ENCODE data around the gene NPC2.
"Not testable (repeated sequence)": the region's sequence is repeated elsewhere in the genome, so short reads cannot be mapped to it uniquely, and the experiment has no call there.

Gene NPC2

DNA sequence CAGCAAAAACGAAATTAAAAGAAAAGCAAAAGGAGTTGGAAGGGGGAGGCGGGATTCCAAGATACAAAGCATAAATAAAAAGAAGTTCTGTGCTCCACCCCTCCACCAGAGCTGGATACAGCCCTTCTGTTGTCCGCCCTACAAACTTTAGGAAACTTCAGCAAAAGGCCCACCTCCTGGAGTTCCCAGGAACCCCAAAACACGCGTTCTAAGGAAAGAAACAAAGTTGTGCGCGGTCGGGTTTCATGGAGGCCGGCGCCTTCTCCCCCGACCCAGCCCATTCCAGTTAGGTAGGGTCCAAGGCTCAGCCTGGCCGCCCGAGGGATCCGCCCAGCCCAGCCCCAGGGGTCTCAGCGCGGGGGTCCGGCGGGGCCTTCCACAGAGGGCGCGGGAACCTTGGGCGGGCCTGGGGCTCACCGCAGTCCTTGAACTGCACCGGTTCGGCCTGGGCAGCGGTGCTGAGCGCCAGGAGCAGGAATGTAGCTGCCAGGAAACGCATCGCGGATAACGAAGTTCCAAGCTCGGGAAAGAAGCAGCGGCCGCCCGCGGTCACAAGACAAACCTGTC, at the start of gene NPC2:
Gene NPC2, minus strand, starts transcription at position 530 of the 567 bp plus-strand sequence. Its CDS starts 31 bp downstream, at position 499.
- TF ChIP-seq, protein P1, sequence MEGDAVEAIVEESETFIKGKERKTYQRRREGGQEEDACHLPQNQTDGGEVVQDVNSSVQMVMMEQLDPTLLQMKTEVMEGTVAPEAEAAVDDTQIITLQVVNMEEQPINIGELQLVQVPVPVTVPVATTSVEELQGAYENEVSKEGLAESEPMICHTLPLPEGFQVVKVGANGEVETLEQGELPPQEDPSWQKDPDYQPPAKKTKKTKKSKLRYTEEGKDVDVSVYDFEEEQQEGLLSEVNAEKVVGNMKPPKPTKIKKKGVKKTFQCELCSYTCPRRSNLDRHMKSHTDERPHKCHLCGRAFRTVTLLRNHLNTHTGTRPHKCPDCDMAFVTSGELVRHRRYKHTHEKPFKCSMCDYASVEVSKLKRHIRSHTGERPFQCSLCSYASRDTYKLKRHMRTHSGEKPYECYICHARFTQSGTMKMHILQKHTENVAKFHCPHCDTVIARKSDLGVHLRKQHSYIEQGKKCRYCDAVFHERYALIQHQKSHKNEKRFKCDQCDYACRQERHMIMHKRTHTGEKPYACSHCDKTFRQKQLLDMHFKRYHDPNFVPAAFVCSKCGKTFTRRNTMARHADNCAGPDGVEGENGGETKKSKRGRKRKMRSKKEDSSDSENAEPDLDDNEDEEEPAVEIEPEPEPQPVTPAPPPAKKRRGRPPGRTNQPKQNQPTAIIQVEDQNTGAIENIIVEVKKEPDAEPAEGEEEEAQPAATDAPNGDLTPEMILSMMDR (conservative IDR thresholded peaks at IDR 0.05) = no peak
- peak within 1 kb of the TSS; percentile 78 for H3K27ac ChIP-seq

DNA sequence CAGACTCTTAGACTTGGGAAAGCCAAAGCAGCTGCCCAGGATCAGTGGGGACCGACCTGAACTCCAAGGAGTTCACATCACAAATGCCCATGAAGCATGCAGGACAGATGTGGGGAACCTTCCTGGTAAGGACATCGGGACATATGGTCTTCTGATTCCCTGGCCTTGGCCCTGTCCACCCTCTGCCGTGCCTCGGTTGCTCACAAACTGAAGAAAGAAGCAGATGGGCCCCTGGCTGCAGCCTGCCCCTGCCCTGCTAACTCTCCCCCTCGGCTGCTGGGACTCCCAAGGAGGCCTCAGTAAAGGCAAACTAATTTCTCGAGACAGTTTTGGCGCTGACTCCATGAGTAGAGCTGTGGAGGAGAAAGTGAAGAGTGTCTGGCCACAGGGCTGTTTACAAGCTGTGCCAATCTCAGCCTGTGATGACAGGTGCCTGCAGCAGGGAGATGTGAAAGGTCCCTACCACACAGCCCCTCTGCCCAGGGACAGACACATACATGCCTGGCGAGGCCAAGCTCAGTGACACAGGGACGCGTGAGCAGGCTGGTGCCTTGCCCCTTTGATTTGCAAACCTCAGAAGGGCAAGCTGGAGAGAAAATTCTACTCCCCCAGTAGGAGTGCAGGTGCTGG, 49.1 kb upstream of the NPC2 start:
- TF ChIP-seq, protein P1 (conservative IDR thresholded peaks at IDR 0.05) = no peak

DNA sequence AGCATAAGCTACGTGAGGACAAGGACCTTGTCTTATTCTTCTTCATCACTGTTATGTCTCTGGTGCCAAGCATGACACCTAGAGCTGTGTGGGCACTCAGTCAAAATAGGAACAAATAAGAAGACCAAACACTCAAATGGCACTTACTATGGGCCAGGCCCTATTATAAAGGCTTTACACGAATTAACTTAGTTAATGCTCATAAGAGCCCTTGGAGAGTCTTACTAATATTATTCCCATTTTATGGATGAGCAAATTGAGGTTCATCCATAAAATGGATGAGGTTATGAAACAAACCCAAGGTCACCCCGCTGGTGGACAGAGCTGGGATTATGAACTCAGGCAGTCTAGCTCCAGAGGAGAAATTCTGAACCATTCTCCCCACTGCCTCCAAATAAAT, 48.1 kb upstream of the NPC2 start:
- TF ChIP-seq, protein P1 (conservative IDR thresholded peaks at IDR 0.05) = no peak
- H3K27ac ChIP-seq = no peak overlapping the region

More for the DNA sequence above, 49.1 kb upstream of the NPC2 start:
- no peak overlapping the region for H3K27ac ChIP-seq

DNA sequence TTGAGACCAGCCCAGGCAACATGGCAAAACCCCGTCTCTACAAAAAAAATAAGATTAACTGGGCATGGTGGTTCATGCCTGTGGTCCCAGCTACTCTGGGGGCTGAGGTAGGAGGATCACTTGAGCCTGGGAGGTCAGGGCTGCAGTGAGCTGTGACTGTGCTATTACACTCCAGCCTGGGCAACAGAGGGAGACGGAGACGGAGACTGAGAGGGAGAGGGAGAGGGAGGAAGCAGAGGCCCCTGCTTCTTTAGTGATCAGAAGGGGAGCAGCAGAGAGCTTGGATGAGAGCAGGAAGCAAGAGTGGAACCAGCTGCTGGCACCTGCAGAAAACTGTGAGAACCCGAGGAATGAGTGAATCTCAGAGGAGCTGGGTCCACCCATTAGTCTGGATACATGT, 46.4 kb upstream of the NPC2 start:
- H3K27ac ChIP-seq = no peak overlapping the region
- TF ChIP-seq, protein P1 (conservative IDR thresholded peaks at IDR 0.05) = no peak

DNA sequence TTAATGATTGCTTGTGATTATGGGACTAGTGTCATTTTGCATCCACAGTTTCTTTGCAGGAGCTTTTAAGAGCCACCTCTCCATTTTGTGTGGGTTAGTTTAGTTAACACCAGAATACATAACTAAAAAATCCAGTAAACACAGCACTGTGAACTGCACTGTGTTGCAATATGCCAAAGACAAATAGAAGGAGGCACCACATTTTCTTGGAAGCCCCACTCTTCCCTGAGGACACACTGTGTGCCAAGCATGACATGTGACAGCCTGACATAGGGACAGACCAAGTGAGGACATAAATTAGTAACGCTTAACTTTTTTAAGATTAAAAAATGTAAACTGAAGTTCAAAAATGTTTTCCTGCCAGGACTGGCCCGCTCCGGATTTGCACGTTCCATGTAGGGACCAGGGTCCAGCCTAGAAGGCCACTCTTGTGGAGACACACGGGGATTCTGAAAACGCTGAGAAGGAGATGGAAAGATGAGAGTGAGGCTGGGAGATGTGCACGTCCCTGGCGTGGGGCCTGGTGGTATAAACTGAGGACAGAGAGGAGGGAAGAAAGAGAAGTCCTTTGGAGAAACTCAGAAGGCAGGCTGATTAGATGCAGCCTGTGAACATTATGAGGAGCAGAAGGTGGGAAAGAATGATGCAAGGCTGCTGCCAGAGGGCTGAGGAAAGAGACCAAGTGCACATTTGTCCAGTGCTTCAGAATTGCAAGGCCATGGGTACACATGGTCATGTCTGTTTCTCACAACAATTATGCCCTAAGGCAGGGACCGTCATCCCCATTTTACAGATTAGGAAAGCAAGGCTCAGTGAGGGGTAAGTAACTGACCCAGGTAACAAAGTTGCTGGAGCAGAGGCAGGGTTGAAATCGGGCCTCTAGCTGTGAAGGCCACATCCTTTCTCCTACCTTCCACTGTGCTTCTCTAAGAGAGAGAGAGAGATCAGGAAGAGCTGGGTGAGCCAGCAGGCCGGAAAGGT, 45.6 kb upstream of the NPC2 start:
- TF ChIP-seq, protein P1 (conservative IDR thresholded peaks at IDR 0.05) = no peak

DNA sequence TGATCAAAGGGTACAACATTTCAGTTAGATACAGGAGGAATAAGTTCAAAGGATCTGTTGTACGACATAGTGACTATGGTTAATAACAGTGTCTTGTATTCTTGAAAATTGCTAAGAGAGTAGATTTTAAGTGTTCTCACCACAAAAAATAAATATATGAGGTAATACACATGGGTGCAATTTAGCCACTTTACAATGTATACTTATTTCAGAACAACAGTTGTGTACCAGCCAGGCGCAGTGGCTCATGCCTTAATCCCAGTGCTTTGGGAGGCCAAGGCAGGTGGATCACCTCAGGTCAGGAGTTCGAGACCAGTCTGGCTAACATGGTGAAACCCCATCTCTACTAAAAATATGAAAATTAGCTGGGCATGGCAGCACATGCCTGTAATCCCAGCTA, 43.2 kb upstream of the NPC2 start:
- not testable (repeated sequence) for H3K27ac ChIP-seq

More for the DNA sequence above, 45.6 kb upstream of the NPC2 start:
- H3K27ac ChIP-seq = no peak overlapping the region

DNA sequence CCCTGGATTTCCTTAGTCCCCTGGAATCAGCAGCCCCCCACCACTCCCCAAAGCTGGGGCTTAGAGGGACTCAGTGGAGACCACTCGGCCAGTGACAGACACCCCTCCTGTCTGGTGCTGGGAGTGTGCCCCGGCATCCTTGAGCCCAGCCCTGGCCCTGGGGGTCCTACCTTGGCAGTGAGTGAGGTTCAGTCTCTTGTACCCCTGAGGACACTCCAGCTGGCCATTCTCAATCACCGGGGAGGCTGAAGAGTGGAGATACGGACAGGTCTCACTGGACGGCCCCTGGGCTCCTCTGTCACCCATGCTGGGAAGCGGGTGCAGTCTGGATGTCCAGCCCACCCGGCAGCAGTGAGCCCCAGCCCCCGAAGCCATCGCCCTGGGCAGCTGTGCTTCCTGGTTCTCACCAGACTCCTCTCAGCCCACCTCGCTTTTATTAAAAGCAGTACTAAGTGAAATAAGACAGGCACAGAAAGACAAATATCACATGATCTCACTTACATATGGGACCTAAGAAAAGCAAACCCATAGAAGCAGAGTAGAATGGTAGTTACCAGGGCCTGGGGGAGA, 42.7 kb upstream of the NPC2 start:
- TF ChIP-seq, protein P1 (conservative IDR thresholded peaks at IDR 0.05) = no peak
- H3K27ac ChIP-seq = no peak overlapping the region
